Measurements from ENCODE around the gene AUH. TPM values are rescaled to one million over a fixed set of nuclear protein-coding genes. Genes with fewer than 3 reads are reported as not detected.

The AUH gene
- total and polyA plus RNA-seq, 9 of the 15 experiments (the other 6 are each of a cell fraction or from before 2014, with no cell fraction given): 3.4 to 29.0 (median 10.1) TPM

DNA sequence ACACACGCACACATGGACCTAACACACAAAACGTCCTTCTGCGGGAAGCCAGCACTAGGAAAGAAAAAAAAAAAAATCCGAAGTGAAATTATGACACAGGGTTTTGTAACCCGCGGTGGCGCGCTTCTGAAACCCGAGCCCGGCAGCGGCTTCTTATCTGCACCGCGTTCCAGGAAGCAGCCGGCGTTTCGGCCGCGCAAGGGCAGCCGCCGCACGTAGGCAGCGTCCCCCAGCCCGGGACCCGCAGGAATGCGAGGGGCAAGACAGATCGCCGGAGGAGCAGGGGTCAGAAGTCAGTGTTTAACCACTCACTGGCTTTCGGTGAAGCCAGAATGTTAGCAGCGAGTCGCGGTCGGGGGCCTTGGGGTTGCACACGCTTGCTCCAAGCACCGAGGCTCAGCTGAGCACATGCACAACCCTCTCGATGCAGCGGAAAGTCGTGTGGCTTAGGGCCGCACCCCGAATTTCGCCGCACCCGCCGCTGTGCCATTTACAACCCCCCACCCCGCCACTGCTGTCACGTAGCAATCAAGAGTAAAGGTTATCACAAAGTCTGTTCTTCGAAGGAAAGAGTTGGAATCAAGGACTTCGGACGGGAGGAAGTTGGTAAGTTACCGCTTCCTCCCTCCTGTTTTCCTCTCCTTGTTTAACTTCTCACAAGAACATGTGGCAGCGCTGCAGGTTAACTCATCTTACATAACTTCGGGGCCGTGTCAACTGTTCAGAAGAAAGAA is 167.9 kb downstream of the AUH start (continued):
- TF ChIP-seq, protein P1, sequence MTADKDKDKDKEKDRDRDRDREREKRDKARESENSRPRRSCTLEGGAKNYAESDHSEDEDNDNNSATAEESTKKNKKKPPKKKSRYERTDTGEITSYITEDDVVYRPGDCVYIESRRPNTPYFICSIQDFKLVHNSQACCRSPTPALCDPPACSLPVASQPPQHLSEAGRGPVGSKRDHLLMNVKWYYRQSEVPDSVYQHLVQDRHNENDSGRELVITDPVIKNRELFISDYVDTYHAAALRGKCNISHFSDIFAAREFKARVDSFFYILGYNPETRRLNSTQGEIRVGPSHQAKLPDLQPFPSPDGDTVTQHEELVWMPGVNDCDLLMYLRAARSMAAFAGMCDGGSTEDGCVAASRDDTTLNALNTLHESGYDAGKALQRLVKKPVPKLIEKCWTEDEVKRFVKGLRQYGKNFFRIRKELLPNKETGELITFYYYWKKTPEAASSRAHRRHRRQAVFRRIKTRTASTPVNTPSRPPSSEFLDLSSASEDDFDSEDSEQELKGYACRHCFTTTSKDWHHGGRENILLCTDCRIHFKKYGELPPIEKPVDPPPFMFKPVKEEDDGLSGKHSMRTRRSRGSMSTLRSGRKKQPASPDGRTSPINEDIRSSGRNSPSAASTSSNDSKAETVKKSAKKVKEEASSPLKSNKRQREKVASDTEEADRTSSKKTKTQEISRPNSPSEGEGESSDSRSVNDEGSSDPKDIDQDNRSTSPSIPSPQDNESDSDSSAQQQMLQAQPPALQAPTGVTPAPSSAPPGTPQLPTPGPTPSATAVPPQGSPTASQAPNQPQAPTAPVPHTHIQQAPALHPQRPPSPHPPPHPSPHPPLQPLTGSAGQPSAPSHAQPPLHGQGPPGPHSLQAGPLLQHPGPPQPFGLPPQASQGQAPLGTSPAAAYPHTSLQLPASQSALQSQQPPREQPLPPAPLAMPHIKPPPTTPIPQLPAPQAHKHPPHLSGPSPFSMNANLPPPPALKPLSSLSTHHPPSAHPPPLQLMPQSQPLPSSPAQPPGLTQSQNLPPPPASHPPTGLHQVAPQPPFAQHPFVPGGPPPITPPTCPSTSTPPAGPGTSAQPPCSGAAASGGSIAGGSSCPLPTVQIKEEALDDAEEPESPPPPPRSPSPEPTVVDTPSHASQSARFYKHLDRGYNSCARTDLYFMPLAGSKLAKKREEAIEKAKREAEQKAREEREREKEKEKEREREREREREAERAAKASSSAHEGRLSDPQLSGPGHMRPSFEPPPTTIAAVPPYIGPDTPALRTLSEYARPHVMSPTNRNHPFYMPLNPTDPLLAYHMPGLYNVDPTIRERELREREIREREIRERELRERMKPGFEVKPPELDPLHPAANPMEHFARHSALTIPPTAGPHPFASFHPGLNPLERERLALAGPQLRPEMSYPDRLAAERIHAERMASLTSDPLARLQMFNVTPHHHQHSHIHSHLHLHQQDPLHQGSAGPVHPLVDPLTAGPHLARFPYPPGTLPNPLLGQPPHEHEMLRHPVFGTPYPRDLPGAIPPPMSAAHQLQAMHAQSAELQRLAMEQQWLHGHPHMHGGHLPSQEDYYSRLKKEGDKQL (CRISPR knock-in tag; IDR thresholded peaks at IDR 0.05; ENCODE audit: borderline replicate concordance): no peak
- TF ChIP-seq ZNF76 (CRISPR knock-in tag; IDR thresholded peaks at IDR 0.05; ENCODE audit: borderline replicate concordance) (peak; percentile 85), E2F3 (CRISPR knock-in tag; IDR thresholded peaks at IDR 0.05) (0 out of 2 replicates have a peak, but pooled peaks have one; percentile 83), CBFA2T2 (conservative IDR thresholded peaks at IDR 0.05) (peak; percentile 41), GTF2E2 (tag; IDR thresholded peaks at IDR 0.05) (no peak; the same call in 1 of the 2 replicates), TRIM28 (IDR thresholded peaks at IDR 0.05) (no peak; the same call in 1 of the 2 replicates), ZNF12 (CRISPR knock-in tag; IDR thresholded peaks at IDR 0.05) (no peak; the same call in 1 of the 2 replicates), RAD21 (CRISPR knock-in tag; conservative IDR thresholded peaks at IDR 0.05 in 1 of 2, IDR thresholded peaks at IDR 0.05 in 1 of 2) (peak in 1 of 2 experiments; percentile 28; a peak in 1 of 4 replicates), ZSCAN32 (CRISPR knock-in tag; IDR thresholded peaks at IDR 0.05) (no peak), CREB1 (IDR thresholded peaks at IDR 0.05) (peak; percentile 39; the same call in 1 of the 2 replicates), CREB1 (CRISPR knock-in tag; IDR thresholded peaks at IDR 0.05) (no peak; the same call in 1 of the 2 replicates), ELF2 (CRISPR knock-in tag; IDR thresholded peaks at IDR 0.05) (peak; percentile 46; the same call in 1 of the 2 replicates), HDAC8 (tag; IDR thresholded peaks at IDR 0.05) (peak; percentile 89), U2AF1 (optimal IDR thresholded peaks at IDR 0.05; ENCODE audit: low read depth, low read length) (no peak), ZBTB7A (IDR thresholded peaks at IDR 0.05; ENCODE audit: borderline replicate concordance, control insufficient read depth, low read depth, low read length) (peak; percentile 88), BRD9 (IDR thresholded peaks at IDR 0.05; ENCODE audit: low read depth, partially characterized antibody) (peak; percentile 23), CBFA2T3 (IDR thresholded peaks at IDR 0.05) (peak; percentile 70), CBFB (CRISPR knock-in tag; IDR thresholded peaks at IDR 0.05) (no peak; the same call in 1 of the 2 replicates), PHF8 (IDR thresholded peaks at IDR 0.05; ENCODE audit: borderline replicate concordance, low read length) (peak; percentile 46; the same call in 1 of the 2 replicates), STAT5A (IDR thresholded peaks at IDR 0.05; ENCODE audit: borderline replicate concordance, low read length) (peak; percentile 65)
- TF ChIP-seq, protein P2, sequence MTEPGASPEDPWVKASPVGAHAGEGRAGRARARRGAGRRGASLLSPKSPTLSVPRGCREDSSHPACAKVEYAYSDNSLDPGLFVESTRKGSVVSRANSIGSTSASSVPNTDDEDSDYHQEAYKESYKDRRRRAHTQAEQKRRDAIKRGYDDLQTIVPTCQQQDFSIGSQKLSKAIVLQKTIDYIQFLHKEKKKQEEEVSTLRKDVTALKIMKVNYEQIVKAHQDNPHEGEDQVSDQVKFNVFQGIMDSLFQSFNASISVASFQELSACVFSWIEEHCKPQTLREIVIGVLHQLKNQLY (CRISPR knock-in tag; conservative IDR thresholded peaks at IDR 0.05): no peak
- TF ChIP-seq, protein P3, sequence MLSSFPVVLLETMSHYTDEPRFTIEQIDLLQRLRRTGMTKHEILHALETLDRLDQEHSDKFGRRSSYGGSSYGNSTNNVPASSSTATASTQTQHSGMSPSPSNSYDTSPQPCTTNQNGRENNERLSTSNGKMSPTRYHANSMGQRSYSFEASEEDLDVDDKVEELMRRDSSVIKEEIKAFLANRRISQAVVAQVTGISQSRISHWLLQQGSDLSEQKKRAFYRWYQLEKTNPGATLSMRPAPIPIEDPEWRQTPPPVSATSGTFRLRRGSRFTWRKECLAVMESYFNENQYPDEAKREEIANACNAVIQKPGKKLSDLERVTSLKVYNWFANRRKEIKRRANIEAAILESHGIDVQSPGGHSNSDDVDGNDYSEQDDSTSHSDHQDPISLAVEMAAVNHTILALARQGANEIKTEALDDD (IDR thresholded peaks at IDR 0.05): peak; percentile 57; the same call in 1 of the 2 replicates

Measured in K562 (cell line).